ENCODE measurements around the gene TMEM127. TPM values are rescaled to one million over a fixed set of nuclear protein-coding genes. Genes with fewer than 3 reads are reported as not detected.

Gene TMEM127
- total RNA-seq, 4 donors from 2014 or later: 27.1 to 38.8 (median 30.9) TPM

DNA sequence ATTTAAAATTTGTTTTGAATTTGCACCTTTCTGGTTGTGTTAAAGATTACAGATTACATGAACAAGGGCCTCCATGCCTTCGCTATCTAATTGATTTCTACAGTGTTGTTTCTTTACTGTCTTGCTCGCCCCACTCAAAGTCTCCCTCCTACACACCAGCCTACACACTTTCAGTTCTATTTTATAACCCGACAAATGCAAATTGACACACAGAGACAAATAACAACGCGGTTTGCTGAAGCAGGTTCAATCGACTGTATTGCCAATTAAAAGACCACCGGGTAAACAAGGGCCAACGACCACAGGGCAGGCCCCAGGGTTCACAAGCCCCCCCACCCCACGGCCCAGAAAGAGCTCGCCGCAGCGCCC is 58.0 kb downstream of the TMEM127 start:
- no peak for ATAC-seq
- intact Hi-C loops (cut with DNase I; ENCODE audit: low total_unique reads) (loop anchor here (1.0 to 5.0 kb wide), 4 partner anchors 33 to 325 kb away; partner anchors contain the start of gene DUSP2), in situ Hi-C loops (cut with MboI; ENCODE audit: low sequenced_read_pairs in 4 of 4) (loop anchor here in 1 of 4 donors (10.0 kb wide), 1 partner anchor 47 kb away; no protein-coding TSS in a partner anchor)
- no peak for DNase-seq
- H3K4me1 ChIP-seq: peaks cover 37 to 52% of the 10 kb centered on the region in 2 donors
- peak overlapping the region; percentile 68 to 94 (median 89) for H3K4me3 ChIP-seq
- TF ChIP-seq POLR2A (IDR thresholded peaks at IDR 0.05): no peak
- TF ChIP-seq CTCF (IDR thresholded peaks at IDR 0.05 in 4 of 5, conservative IDR thresholded peaks at IDR 0.05 in 1 of 5): no peak
- H3K36me3 ChIP-seq: no peaks in the 10 kb centered on the region
- peak overlapping the region; percentile 90 to 99 (median 98) for H3K27ac ChIP-seq
- no peaks in the 10 kb centered on the region for H3K27me3 ChIP-seq
- no peaks in the 10 kb centered on the region for H3K9me3 ChIP-seq

- Histone ChIP-seq H3K27ac (peak overlapping the region; percentile 90 to 99 (median 98)), H3K4me1 (peaks cover 43 to 58% of the 10 kb centered on the region in 2 donors), H3K27me3 (no peaks in the 10 kb centered on the region), H3K4me3 (peak overlapping the region; percentile 68 to 94 (median 89)), H3K36me3 (no peaks in the 10 kb centered on the region), H3K9me3 (no peaks in the 10 kb centered on the region)
- DNase-seq (peak; percentile 32 to 53), ATAC-seq (no peak)
- intact Hi-C loops (cut with DNase I; ENCODE audit: low total_unique reads): loop anchor here (2.0 to 5.0 kb wide), 2 partner anchors 34 to 325 kb away; no protein-coding TSS in a partner anchor
- in situ Hi-C loops (cut with MboI; ENCODE audit: low sequenced_read_pairs in 4 of 4): loop anchor here in 1 of 4 donors (10.0 kb wide), 1 partner anchor 48 kb away; no protein-coding TSS in a partner anchor
- TF ChIP-seq CTCF (IDR thresholded peaks at IDR 0.05 in 4 of 5, conservative IDR thresholded peaks at IDR 0.05 in 1 of 5): no peak
- no peak for TF ChIP-seq POLR2A (IDR thresholded peaks at IDR 0.05)
Measured at GRCh38 chr2:96207073-96207773, 58.6 kb downstream of the TMEM127 start.

DNA sequence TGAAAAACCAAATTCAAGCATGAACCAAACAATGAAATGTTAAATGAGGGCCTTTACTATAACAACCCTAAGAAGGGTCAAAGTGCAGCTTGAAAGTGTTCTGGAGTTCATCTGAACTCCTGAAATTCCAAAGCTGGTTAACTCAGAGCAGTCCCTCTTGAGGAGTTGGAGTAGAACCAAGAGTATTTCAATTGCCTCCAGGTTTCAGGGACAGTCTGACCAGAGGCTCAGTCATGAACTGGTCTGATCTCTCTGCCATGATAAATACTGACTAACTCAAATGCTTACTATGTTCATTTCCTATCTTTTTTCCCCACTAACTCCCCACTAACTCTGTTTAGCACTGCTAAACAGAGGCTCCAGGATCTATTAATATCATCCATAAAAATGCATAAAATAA is 59.9 kb downstream of the TMEM127 start:
- in situ Hi-C loops (cut with MboI; ENCODE audit: low sequenced_read_pairs in 4 of 4): loop anchor here in 1 of 4 donors (10.0 kb wide), 1 partner anchor 49 kb away; no protein-coding TSS in a partner anchor
- peaks cover 56 to 71% of the 10 kb centered on the region in 2 donors for H3K4me1 ChIP-seq

More for the DNA sequence above, 59.9 kb downstream of the TMEM127 start:
- H3K27ac ChIP-seq: peak overlapping the region; percentile 90 to 99 (median 98)
- ATAC-seq (peak; percentile 37 to 41), DNase-seq (no peak)
- TF ChIP-seq CTCF (IDR thresholded peaks at IDR 0.05 in 4 of 5, conservative IDR thresholded peaks at IDR 0.05 in 1 of 5) (no peak), POLR2A (IDR thresholded peaks at IDR 0.05) (peak in 1 of 2 donors; percentile 10)
- H3K4me3 ChIP-seq: peak overlapping the region; percentile 53 to 92 (median 72)
- no peaks in the 10 kb centered on the region for H3K36me3 ChIP-seq
- intact Hi-C loops (cut with DNase I; ENCODE audit: low total_unique reads): loop anchor here (2.0 to 5.0 kb wide), 2 partner anchors 35 to 326 kb away; no protein-coding TSS in a partner anchor
- H3K27me3 ChIP-seq: no peaks in the 10 kb centered on the region
- H3K9me3 ChIP-seq: no peaks in the 10 kb centered on the region

All from gastrocnemius medialis (tissue), 4 donors.